ENCODE measurements around the gene TAF15. TPM values are rescaled to one million over a fixed set of nuclear protein-coding genes. Genes with fewer than 3 reads are reported as not detected.
A peak's percentile ranks its signal among the peaks of the same experiment; 100 is the strongest.

Gene TAF15
- 166 TPM for polyA plus RNA-seq (2012; ENCODE audit: low read depth, missing spikeins)

DNA sequence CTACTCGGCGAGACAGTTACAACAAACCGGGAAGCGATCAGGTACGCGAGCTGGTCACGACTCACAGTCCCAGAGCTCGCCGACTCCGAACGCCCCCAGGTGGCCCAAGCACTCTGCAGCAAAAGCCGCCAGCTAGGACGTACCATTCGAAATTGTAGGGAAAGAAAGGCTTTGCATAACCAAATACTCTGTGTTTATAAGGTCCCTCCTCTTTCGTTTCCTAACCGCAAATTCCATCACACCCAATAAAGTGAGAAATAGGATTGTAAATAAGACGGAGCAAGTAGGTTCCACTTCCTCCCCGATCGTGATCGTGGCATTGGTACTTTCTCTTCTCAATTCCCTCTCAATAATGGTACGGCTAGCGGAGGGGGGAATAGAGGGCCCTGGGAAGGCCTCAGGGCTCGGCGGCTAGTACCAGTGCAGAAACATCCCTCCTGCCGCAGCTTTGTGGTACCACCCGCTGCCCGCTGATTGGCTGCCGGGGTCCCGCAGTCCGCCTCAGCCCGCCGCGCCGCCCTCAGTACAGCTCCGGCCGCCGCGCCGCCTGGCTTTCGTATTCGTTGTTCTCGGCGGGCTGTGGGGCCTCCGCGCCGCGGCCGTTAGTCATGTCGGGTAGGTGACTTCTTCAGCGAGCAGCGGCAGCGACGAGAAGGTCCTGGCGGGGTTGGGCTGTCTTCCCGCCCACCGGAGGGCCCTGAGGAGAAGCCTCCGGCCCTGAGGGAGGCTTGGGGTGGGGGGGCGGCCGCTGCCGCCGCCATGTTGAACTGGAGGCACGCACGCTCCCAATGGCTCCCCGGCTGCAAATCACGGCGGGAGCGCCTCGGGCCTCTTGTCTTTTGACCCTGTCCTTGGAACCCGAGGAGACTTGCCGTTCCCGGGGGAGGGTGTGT, at the start of gene TAF15:
TSS of gene TAF15 (plus strand) at position 523 of the 893 bp plus-strand sequence. CDS start at position 609, 86 bp downstream.
- DNase-seq (ENCODE audit: insufficient read length, low spot score) (peak; percentile 79), FAIRE-seq (no peak)
- peak; percentile 89 for TF ChIP-seq SPI1 (IDR thresholded peaks at IDR 0.05; ENCODE audit: low read depth, low read length)
- peak; percentile 95 for TF ChIP-seq TAF1 (IDR thresholded peaks at IDR 0.05; ENCODE audit: low read depth, low read length)
- TF ChIP-seq PAX5 (IDR thresholded peaks at IDR 0.05; ENCODE audit: insufficient read depth, low read length, severe bottlenecking) = no peak
- peak; percentile 93 for TF ChIP-seq POLR2A (IDR thresholded peaks at IDR 0.05; ENCODE audit: low read depth, low read length)
- TF ChIP-seq POLR2AphosphoS5 (IDR thresholded peaks at IDR 0.05; ENCODE audit: low read depth, low read length) = peak; percentile 94
- TF ChIP-seq POU2F2 (IDR thresholded peaks at IDR 0.05; ENCODE audit: low read depth, low read length) = peak; percentile 79; the same call in 1 of the 2 replicates

DNA sequence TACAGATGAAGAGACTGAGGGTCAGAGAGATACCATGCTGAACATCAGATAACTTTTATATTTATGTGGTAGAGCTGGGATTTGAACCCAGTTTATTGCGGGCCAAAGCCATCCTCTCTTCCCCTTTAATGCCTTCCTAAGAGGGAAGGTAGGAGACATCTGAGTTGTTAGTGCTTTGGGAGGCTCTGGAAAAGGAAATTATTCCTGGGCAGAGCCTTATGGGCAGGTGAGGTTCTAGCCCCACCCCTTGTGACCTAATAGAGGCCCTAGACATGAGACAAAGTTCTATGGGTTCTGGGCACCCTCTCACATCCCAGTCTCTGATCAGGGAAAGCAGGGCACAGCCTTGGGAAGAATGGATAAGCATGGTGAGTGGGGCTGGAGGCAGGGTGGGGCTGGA, 48.7 kb upstream of the TAF15 start, which contains the start of gene C17orf50:
TSS of gene C17orf50 (plus strand) at position 301 of the 400 bp plus-strand sequence. CDS start at position 356, 55 bp downstream.
- DNase-seq (ENCODE audit: insufficient read length, low spot score) = no peak
- no peak for TF ChIP-seq TAF1 (IDR thresholded peaks at IDR 0.05; ENCODE audit: low read depth, low read length)
- no peak for TF ChIP-seq PAX5 (IDR thresholded peaks at IDR 0.05; ENCODE audit: insufficient read depth, low read length, severe bottlenecking)
- no peak for TF ChIP-seq POLR2AphosphoS5 (IDR thresholded peaks at IDR 0.05; ENCODE audit: low read depth, low read length)
- no peak for TF ChIP-seq POLR2A (IDR thresholded peaks at IDR 0.05; ENCODE audit: low read depth, low read length)
- no peak for TF ChIP-seq SPI1 (IDR thresholded peaks at IDR 0.05; ENCODE audit: low read depth, low read length)
- TF ChIP-seq POU2F2 (IDR thresholded peaks at IDR 0.05; ENCODE audit: low read depth, low read length) = no peak
- FAIRE-seq = no peak

DNA sequence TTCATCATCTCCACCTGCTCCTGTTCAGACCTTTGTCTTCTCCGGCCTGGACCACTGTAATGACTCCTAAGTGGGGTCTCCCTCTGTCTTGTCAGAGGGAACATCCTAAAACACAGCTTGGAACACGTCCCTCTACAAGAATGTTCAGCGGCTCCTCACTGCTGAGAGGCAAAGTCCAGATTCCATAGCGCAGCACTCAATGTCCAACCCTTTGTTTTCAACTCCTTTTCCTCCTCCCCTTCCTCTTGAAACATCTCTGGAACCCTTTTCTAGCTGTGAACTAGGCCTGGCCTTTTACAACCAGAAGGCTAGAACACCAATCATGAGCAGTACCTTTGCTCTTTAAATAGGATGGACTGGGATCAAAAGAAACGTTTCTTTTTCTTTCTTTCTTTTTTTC, 47.7 kb upstream of the TAF15 start:
- FAIRE-seq (no peak), DNase-seq (ENCODE audit: insufficient read length, low spot score) (no peak)

DNA sequence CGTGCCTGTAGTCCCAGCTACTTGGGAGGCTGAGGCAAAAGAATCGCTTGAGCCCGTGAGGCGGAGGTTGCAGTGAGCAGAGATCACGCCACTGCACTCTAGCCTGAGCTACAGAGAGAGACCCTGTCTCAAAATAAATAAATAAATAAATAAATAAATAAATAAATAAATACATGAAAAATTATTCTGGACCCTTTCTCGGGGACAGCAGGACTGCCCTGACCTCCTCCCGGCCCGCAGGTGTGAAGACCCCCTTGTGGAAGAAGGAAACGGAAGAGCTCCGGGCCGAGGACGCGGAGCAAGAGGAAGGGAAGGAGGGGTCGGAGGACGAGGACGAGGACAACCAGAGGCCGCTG, 45.5 kb upstream of the TAF15 start:
- DNase-seq (ENCODE audit: insufficient read length, low spot score) = no peak
- FAIRE-seq = no peak
- TF ChIP-seq POLR2AphosphoS5 (IDR thresholded peaks at IDR 0.05; ENCODE audit: low read depth, low read length) (no peak), TAF1 (IDR thresholded peaks at IDR 0.05; ENCODE audit: low read depth, low read length) (no peak), POLR2A (IDR thresholded peaks at IDR 0.05; ENCODE audit: low read depth, low read length) (no peak), SPI1 (IDR thresholded peaks at IDR 0.05; ENCODE audit: low read depth, low read length) (no peak), POU2F2 (IDR thresholded peaks at IDR 0.05; ENCODE audit: low read depth, low read length) (no peak)

More for the DNA sequence above, 47.7 kb upstream of the TAF15 start:
- no peak for TF ChIP-seq POLR2AphosphoS5 (IDR thresholded peaks at IDR 0.05; ENCODE audit: low read depth, low read length)
- TF ChIP-seq POU2F2 (IDR thresholded peaks at IDR 0.05; ENCODE audit: low read depth, low read length) = no peak
- no peak for TF ChIP-seq POLR2A (IDR thresholded peaks at IDR 0.05; ENCODE audit: low read depth, low read length)
- no peak for TF ChIP-seq TAF1 (IDR thresholded peaks at IDR 0.05; ENCODE audit: low read depth, low read length)
- no peak for TF ChIP-seq SPI1 (IDR thresholded peaks at IDR 0.05; ENCODE audit: low read depth, low read length)
- TF ChIP-seq PAX5 (IDR thresholded peaks at IDR 0.05; ENCODE audit: insufficient read depth, low read length, severe bottlenecking) = no peak

DNA sequence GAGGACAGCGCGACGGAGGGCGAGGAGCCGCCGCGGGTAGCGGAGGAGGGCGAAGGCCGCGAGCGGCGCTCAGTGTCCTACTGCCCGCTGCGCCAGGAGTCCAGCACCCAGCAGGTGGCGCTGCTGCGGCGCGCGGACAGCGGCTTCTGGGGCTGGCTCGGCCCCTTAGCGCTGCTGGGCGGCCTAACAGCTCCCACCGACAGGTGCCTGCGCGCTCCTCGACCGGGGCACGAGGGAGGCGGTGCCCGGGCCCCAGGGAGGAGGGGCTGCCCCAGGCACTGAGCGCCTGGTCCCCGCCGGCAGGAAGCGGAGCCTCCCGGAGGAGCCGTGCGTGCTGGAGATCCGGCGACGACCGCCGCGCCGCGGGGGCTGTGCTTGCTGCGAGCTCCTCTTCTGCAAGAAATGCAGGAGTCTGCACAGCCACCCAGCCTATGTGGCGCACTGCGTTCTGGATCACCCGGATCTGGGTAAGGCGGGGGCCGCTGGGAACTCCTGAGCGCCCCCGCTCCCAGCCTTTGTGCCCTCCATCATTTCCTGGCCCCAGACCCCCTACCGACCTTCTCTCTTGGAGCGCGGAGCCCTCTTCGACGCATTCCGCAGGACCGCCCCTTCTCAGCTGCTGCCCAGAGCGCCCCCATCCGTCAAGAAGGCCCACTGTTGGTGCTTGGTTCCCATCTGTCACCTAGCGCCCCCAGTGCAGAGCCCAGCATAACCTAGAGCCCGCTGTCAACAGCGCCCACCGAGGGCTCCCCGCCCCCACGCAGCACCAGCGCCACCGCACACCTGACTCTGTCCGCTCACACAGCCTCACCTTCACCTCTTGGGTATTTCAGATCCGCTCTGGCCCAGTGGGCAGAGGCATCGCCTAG, 44.9 kb upstream of the TAF15 start:
- FAIRE-seq (no peak), DNase-seq (ENCODE audit: insufficient read length, low spot score) (peak; percentile 98)
- TF ChIP-seq PAX5 (IDR thresholded peaks at IDR 0.05; ENCODE audit: insufficient read depth, low read length, severe bottlenecking) (no peak), POU2F2 (IDR thresholded peaks at IDR 0.05; ENCODE audit: low read depth, low read length) (0 out of 2 replicates have a peak, but pooled peaks have one; percentile 5)

DNA sequence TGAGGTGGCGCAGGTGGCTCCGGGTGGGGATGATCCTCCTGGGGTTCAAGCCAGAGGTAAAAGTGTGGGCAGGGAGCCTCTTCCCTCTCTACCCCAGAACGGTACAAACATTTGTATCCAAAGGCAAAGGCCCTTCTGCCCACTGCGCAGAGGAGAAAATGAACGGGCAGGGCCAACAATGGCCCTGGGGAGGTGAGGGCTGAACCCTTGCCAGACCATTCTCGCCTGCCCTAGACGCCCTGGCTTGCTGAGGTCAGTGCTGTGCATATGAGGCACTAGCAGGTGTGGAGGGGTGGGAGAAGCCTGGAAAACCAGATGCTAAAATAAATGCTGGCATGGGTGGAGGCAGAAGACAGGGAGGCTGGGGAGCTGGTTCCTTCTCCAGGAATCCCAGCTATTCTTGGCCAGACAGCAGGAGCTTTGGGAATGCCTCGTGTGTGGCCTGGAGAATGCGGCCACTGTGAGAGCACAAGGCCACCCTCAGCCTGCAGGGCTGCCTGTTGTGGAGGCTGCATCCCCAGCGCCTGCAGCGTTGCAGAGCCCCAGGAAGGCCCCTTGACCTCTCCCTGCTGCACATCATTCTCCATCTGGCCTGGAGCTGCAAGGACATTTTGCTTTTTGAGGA, 44.1 kb upstream of the TAF15 start:
- DNase-seq (ENCODE audit: insufficient read length, low spot score) (no peak), FAIRE-seq (no peak)
- TF ChIP-seq SPI1 (IDR thresholded peaks at IDR 0.05; ENCODE audit: low read depth, low read length) (no peak), TAF1 (IDR thresholded peaks at IDR 0.05; ENCODE audit: low read depth, low read length) (no peak), POLR2AphosphoS5 (IDR thresholded peaks at IDR 0.05; ENCODE audit: low read depth, low read length) (no peak), POU2F2 (IDR thresholded peaks at IDR 0.05; ENCODE audit: low read depth, low read length) (no peak), POLR2A (IDR thresholded peaks at IDR 0.05; ENCODE audit: low read depth, low read length) (no peak), PAX5 (IDR thresholded peaks at IDR 0.05; ENCODE audit: insufficient read depth, low read length, severe bottlenecking) (no peak)

DNA sequence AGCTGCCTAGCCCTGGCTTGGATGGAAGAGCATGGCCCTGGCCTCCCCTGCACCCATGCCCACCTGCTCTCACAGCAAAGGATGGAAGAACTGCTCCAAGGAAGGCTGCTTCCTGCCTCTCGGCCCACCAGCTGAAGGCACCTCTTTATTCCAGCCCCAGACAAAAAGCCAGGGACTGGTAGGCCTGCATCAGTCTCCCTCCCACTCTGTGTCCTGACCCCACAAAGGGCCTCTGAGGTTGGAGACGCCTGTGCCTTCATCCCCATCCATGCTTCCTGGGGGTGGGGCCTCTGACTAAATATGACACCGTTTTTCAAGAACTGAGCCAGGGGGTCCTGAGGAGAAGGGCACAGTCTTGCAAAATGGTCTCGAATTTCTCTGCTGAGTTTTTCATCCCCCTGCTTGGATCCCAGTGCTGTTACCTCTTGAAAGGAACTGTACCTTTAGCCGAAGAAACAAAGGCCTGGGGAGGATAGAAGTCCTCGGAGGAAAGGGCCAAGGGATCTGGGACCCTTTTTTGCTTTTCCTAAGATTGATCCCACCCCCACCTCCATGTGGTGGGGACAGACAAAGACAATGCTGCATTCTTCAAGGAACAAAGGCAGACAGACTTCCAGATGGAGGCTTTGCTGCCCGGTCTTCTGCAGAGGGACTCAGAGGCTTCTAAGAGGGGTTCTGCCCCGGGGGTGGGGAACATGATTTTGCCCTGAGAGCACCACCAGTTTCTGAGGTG, 43.4 kb upstream of the TAF15 start:
- DNase-seq (ENCODE audit: insufficient read length, low spot score) = no peak
- no peak for TF ChIP-seq TAF1 (IDR thresholded peaks at IDR 0.05; ENCODE audit: low read depth, low read length)
- no peak for TF ChIP-seq POLR2A (IDR thresholded peaks at IDR 0.05; ENCODE audit: low read depth, low read length)
- TF ChIP-seq POLR2AphosphoS5 (IDR thresholded peaks at IDR 0.05; ENCODE audit: low read depth, low read length) = no peak
- TF ChIP-seq POU2F2 (IDR thresholded peaks at IDR 0.05; ENCODE audit: low read depth, low read length) = no peak
- no peak for TF ChIP-seq PAX5 (IDR thresholded peaks at IDR 0.05; ENCODE audit: insufficient read depth, low read length, severe bottlenecking)
- no peak for TF ChIP-seq SPI1 (IDR thresholded peaks at IDR 0.05; ENCODE audit: low read depth, low read length)
- FAIRE-seq = no peak

DNA sequence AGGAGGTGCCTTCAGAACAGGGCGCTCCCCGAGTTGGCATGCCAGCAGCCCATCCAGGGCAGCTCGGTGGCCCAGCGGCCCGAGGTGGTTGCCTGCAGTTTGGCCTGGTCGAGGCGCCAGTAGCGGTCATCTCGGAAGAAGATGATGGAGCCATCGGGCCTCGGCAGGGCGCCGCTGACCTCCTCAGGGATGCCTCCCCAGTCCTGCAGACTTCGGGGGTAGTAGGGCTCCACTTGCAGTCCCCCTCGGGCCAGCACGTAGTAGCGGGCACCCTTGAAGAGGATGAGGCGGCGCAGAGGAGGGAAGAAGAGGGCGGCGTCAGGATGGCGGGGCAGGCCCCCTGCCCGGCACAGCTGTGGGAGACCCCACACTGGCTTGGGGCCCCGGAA, 42.8 kb upstream of the TAF15 start:
- TF ChIP-seq POLR2A (IDR thresholded peaks at IDR 0.05; ENCODE audit: low read depth, low read length) (no peak), TAF1 (IDR thresholded peaks at IDR 0.05; ENCODE audit: low read depth, low read length) (no peak), SPI1 (IDR thresholded peaks at IDR 0.05; ENCODE audit: low read depth, low read length) (no peak), PAX5 (IDR thresholded peaks at IDR 0.05; ENCODE audit: insufficient read depth, low read length, severe bottlenecking) (no peak), POLR2AphosphoS5 (IDR thresholded peaks at IDR 0.05; ENCODE audit: low read depth, low read length) (no peak), POU2F2 (IDR thresholded peaks at IDR 0.05; ENCODE audit: low read depth, low read length) (no peak)
- no peak for DNase-seq (ENCODE audit: insufficient read length, low spot score)
- FAIRE-seq = no peak

All from GM12891 (cell line).